Calu3 (cell line): Measurements from ENCODE around the gene ELMO3. TPM values are rescaled to one million over a fixed set of nuclear protein-coding genes. Genes with fewer than 3 reads are reported as not detected.

Source experiments
- BruUV-seq: library from RNA; stranded (reverse); fragments of 400-500 nt; replicated peaks from 2 replicates; lab custom pipeline; 2021; lab: Mats Ljungman, UMichigan
- CTCF ChIA-PET: fragments of 300-600 bp; sonication (Branson Sonifier 250); formaldehyde crosslinking; loops from one replicate; lab custom pipeline; 2022; ENCODE audit warnings: antibody characterized with exemption; lab: Charles Lee
- DNase-seq: peaks from one replicate; pipeline ENCODE4 v3.0.0; 2022
- H3K27ac Mint-ChIP-seq: one replicate; pipeline ENCODE4 v1.8.0; 2022; ENCODE audit warnings: mixed read lengths; ENCODE audit not compliant: unreplicated experiment
- H3K27me3 Mint-ChIP-seq: one replicate; pipeline ENCODE4 v1.8.0; 2022; ENCODE audit warnings: mixed read lengths; ENCODE audit not compliant: unreplicated experiment
- H3K36me3 Mint-ChIP-seq: one replicate; pipeline ENCODE4 v1.8.0; 2022; ENCODE audit warnings: mild to moderate bottlenecking, moderate library complexity, mixed read lengths; ENCODE audit not compliant: insufficient read depth, unreplicated experiment
- H3K4me1 Mint-ChIP-seq: one replicate; pipeline ENCODE4 v1.8.0; 2022; ENCODE audit warnings: mild to moderate bottlenecking, low read depth, mixed read lengths; ENCODE audit not compliant: unreplicated experiment
- H3K4me3 Mint-ChIP-seq: one replicate; pipeline ENCODE4 v1.8.0; 2022; ENCODE audit warnings: mild to moderate bottlenecking, low read depth, moderate library complexity, mixed read lengths; ENCODE audit not compliant: unreplicated experiment
- H3K9me3 Mint-ChIP-seq: one replicate; pipeline ENCODE4 v1.8.0; 2022; ENCODE audit warnings: low read depth, mixed read lengths; ENCODE audit not compliant: unreplicated experiment
- CTCF ChIP-seq: fragments of 200-600 bp; IDR thresholded peaks from one replicate; pipeline ENCODE4 v1.8.0; 2022; ENCODE audit warnings: antibody characterized with exemption; ENCODE audit not compliant: unreplicated experiment
- intact Hi-C: fragments of 100-400 bp; cut with micrococcal nuclease; formaldehyde crosslinking; loops from one replicate; pipeline ENCODE4 v1.10.0; 2022; ENCODE audit not compliant: unreplicated experiment
- total RNA-seq: library from RNA; stranded (reverse); gene quantifications from 2 replicates; pipeline ENCODE4 v1.2.3, GENCODE V29; 2022

The ELMO3 gene
- total RNA-seq, 1 experiment from 2014 or later = 31.9 TPM

- no peak for TF ChIP-seq CTCF
- BruUV-seq = no TSS peak
- CTCF ChIA-PET = interaction anchor here (0.5 to 2.5 kb wide), 6 partner anchors 9 to 293 kb away, joined by 3 to 9 read pairs (median 5); partner anchors contain the start of genes ELMO3 and FHOD1
These were observed 28.6 kb downstream of the ELMO3 start for GRCh38 chr16:67227567-67227921.

GRCh38 chr16:67228034-67228785 is 29.3 kb downstream of the ELMO3 start:
- peak overlapping the region; percentile 99 for H3K27ac Mint-ChIP-seq

More at GRCh38 chr16:67227567-67227921, 28.6 kb downstream of the ELMO3 start:
- peaks cover 40% of the 10 kb centered on the region for H3K4me1 Mint-ChIP-seq
- no peaks in the 10 kb centered on the region for H3K9me3 Mint-ChIP-seq
- no peak for DNase-seq
- peak overlapping the region; percentile 99 for H3K27ac Mint-ChIP-seq
- intact Hi-C loops = loop anchor here (2.0 kb wide), 1 partner anchor 19 kb away; the partner anchor contains the start of gene FHOD1
- peaks cover 62% of the 10 kb centered on the region for H3K36me3 Mint-ChIP-seq
- H3K4me3 Mint-ChIP-seq = peak overlapping the region; percentile 99
- H3K27me3 Mint-ChIP-seq = no peaks in the 10 kb centered on the region

GRCh38 chr16:67228905-67229304 is 30.0 kb downstream of the ELMO3 start:
- H3K27ac Mint-ChIP-seq = no peak overlapping the region
- no TSS peak for BruUV-seq
- no peak for TF ChIP-seq CTCF

More at GRCh38 chr16:67228034-67228785, 29.3 kb downstream of the ELMO3 start:
- no TSS peak for BruUV-seq
- no peak for DNase-seq
- Mint-ChIP-seq H3K9me3 (no peaks in the 10 kb centered on the region), H3K27me3 (no peaks in the 10 kb centered on the region), H3K4me1 (peaks cover 40% of the 10 kb centered on the region), H3K36me3 (peaks cover 66% of the 10 kb centered on the region), H3K4me3 (peak overlapping the region; percentile 99)
- no peak for TF ChIP-seq CTCF
- intact Hi-C loops = no loop called here
- CTCF ChIA-PET = interaction anchor here (1.7 to 2.5 kb wide), 3 partner anchors 8 to 18 kb away, joined by 4 to 9 read pairs (median 5); partner anchors contain the start of gene FHOD1

GRCh38 chr16:67229906-67230808 is 31.2 kb downstream of the ELMO3 start:
- no peak for TF ChIP-seq CTCF
- H3K4me3 Mint-ChIP-seq = no peak overlapping the region
- DNase-seq = no peak
- H3K4me1 Mint-ChIP-seq = peaks cover 40% of the 10 kb centered on the region
- no TSS peak for BruUV-seq
- peaks cover 84% of the 10 kb centered on the region for H3K36me3 Mint-ChIP-seq
- CTCF ChIA-PET = no interaction called here
- H3K9me3 Mint-ChIP-seq = no peaks in the 10 kb centered on the region
- peak overlapping the region; percentile 21 for H3K27ac Mint-ChIP-seq
- no peaks in the 10 kb centered on the region for H3K27me3 Mint-ChIP-seq
- intact Hi-C loops = no loop called here

More at GRCh38 chr16:67228905-67229304, 30.0 kb downstream of the ELMO3 start:
- intact Hi-C loops = no loop called here
- CTCF ChIA-PET = interaction anchor here (2.5 kb wide), 1 partner anchor 15 kb away, joined by 5 read pairs; no protein-coding TSS in a partner anchor
- peaks cover 40% of the 10 kb centered on the region for H3K4me1 Mint-ChIP-seq
- no peak for DNase-seq
- no peaks in the 10 kb centered on the region for H3K27me3 Mint-ChIP-seq
- peaks cover 72% of the 10 kb centered on the region for H3K36me3 Mint-ChIP-seq
- H3K9me3 Mint-ChIP-seq = no peaks in the 10 kb centered on the region
- peak overlapping the region; percentile 99 for H3K4me3 Mint-ChIP-seq
